Cerebellar cortex (tissue), 1 donor: ENCODE data around the gene ALDH8A1.
"Not testable (repeated sequence)": the region's sequence is repeated elsewhere in the genome, so short reads cannot be mapped to it uniquely, and the experiment has no call there.

Experiments
- DNase-seq: peaks from one replicate; pipeline ENCODE4 v3.0.0-alpha.2; 2015; ENCODE audit warnings: low spot score

The ALDH8A1 gene

GRCh38 chr6:134909701-134910592 is 40.0 kb downstream of the ALDH8A1 start:
- no peak for DNase-seq

- peak; percentile 14 for DNase-seq
These were observed 40.9 kb downstream of the ALDH8A1 start for GRCh38 chr6:134908906-134909516.

- not testable (repeated sequence) for DNase-seq
These were observed 45.2 kb downstream of the ALDH8A1 start for GRCh38 chr6:134904731-134905130.

- DNase-seq, result no peak
These were observed 46.5 kb downstream of the ALDH8A1 start for GRCh38 chr6:134903448-134903847.

- no peak for DNase-seq
These were observed 47.0 kb downstream of the ALDH8A1 start for GRCh38 chr6:134902936-134903335.

GRCh38 chr6:134902074-134902861 is 47.6 kb downstream of the ALDH8A1 start:
- DNase-seq, result no peak

GRCh38 chr6:134898575-134898974 is 51.3 kb downstream of the ALDH8A1 start:
- no peak for DNase-seq

GRCh38 chr6:134898166-134898565 is 51.7 kb downstream of the ALDH8A1 start:
- not testable (repeated sequence) for DNase-seq

- DNase-seq, result no peak
These were observed 53.0 kb downstream of the ALDH8A1 start for GRCh38 chr6:134896910-134897309.

- DNase-seq, result no peak
These were observed 55.1 kb downstream of the ALDH8A1 start for GRCh38 chr6:134894800-134895199.

GRCh38 chr6:134892362-134892761 is 57.5 kb downstream of the ALDH8A1 start:
- DNase-seq, result no peak

GRCh38 chr6:134891633-134892032 is 58.3 kb downstream of the ALDH8A1 start:
- DNase-seq, result no peak

- DNase-seq, result no peak
These were observed 61.6 kb downstream of the ALDH8A1 start for GRCh38 chr6:134888316-134888715.

GRCh38 chr6:134884752-134885151 is 65.1 kb downstream of the ALDH8A1 start:
- no peak for DNase-seq

- no peak for DNase-seq
These were observed 66.6 kb downstream of the ALDH8A1 start for GRCh38 chr6:134883314-134883713.

- peak; percentile 65 for DNase-seq
These were observed 67.4 kb downstream of the ALDH8A1 start for GRCh38 chr6:134882426-134883038.

- peak; percentile 51 for DNase-seq
These were observed 69.3 kb downstream of the ALDH8A1 start for GRCh38 chr6:134880487-134881190.

- no peak for DNase-seq
These were observed 71.8 kb downstream of the ALDH8A1 start for GRCh38 chr6:134878136-134878535.

GRCh38 chr6:134875367-134875766 is 74.5 kb downstream of the ALDH8A1 start:
- DNase-seq, result no peak

- DNase-seq, result no peak
These were observed 76.2 kb downstream of the ALDH8A1 start for GRCh38 chr6:134873500-134874388.
